Lower lobe of right lung (tissue), 2 donors: ENCODE measurements around the gene PCSK6. TPM values are rescaled to one million over a fixed set of nuclear protein-coding genes. Genes with fewer than 3 reads are reported as not detected.
"Not testable (repeated sequence)": the region's sequence is repeated elsewhere in the genome, so short reads cannot be mapped to it uniquely, and the experiment has no call there.

Experiments
- ATAC-seq, 2 donors: fragments of 200-7000 bp; cut with Tn5 transposase; one replicate each; pipeline ENCODE4 v1.9.1; 2020 to 2022; ENCODE audit warnings: mild to moderate bottlenecking in 2 of 2, moderate library complexity in 2 of 2
- DNase-seq: peaks from one replicate; pipeline ENCODE4 v3.0.0-alpha.2; 2020
- H3K27ac ChIP-seq: fragments of 200-600 bp; one replicate; pipeline ENCODE4 v1.8.0; 2022
- H3K27me3 ChIP-seq: fragments of 200-600 bp; one replicate; pipeline ENCODE4 v1.8.0; 2022; ENCODE audit warnings: low read depth
- H3K36me3 ChIP-seq: fragments of 200-600 bp; one replicate; pipeline ENCODE4 v1.8.0; 2022; ENCODE audit warnings: mild to moderate bottlenecking
- H3K4me1 ChIP-seq: fragments of 200-600 bp; one replicate; pipeline ENCODE4 v1.8.0; 2022
- H3K4me3 ChIP-seq: fragments of 200-600 bp; one replicate; pipeline ENCODE4 v1.8.0; 2022; ENCODE audit warnings: mild to moderate bottlenecking
- H3K9me3 ChIP-seq: fragments of 200-600 bp; one replicate; pipeline ENCODE4 v1.8.0; 2022
- intact Hi-C: fragments of 100-400 bp; cut with DNase I; formaldehyde crosslinking; loops from one replicate; pipeline ENCODE4 v1.11.0; 2022
- total RNA-seq: library from RNA; stranded (reverse); fragmentation: NEBNext Ultra II Directional; extraction: Animal tissue kit (Norgen Biotek cat#: 25700); gene quantifications from one replicate; pipeline ENCODE4 v1.2.1, GENCODE V29; 2021
- TF ChIP-seq, protein P1 (sequence below): fragments of 200-600 bp; IDR thresholded peaks from one replicate; pipeline ENCODE4 v1.8.0; 2022; ENCODE audit warnings: antibody characterized with exemption, mild to moderate bottlenecking
- donor health status: DM: no; HTN: yes; CAD: no; lungs with severe emphysema.

PCSK6 gene
- total RNA-seq, 1 donor from 2014 or later = 12.3 TPM

DNA sequence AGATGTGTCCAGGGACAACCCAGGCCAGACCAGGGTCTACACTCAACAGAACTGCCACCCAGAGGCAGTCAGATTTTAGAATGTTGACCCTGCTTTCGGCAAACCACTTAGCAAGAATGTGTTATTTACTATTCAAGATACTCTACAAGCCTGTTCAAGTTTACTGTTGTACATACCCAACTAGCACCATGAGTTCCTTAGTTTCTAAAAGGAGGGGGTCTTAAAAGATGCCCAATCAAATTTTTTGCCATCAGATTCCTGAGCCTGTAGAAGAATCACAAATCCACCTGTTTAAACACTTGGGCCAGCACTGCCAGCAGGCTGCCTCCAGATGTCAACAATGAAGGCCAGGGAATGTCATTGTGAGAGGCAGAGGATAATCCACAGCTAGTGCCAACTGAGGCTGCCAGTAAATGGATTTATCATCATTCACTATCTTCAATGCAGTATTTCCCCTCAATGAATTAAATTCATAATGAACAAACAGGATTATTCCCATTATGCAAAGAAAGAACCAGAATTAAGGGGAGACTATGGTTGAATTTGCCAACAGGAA is 150.9 kb downstream of the PCSK6 start:
- no peaks in the 10 kb centered on the region for H3K27me3 ChIP-seq
- H3K36me3 ChIP-seq = no peaks in the 10 kb centered on the region
- intact Hi-C loops = no loop called here
- H3K27ac ChIP-seq = no peak overlapping the region
- peaks cover 4% of the 10 kb centered on the region for H3K9me3 ChIP-seq
- no peaks in the 10 kb centered on the region for H3K4me1 ChIP-seq
- no peak overlapping the region for H3K4me3 ChIP-seq
- DNase-seq (no peak), ATAC-seq (no peak)
- TF ChIP-seq, protein P1, sequence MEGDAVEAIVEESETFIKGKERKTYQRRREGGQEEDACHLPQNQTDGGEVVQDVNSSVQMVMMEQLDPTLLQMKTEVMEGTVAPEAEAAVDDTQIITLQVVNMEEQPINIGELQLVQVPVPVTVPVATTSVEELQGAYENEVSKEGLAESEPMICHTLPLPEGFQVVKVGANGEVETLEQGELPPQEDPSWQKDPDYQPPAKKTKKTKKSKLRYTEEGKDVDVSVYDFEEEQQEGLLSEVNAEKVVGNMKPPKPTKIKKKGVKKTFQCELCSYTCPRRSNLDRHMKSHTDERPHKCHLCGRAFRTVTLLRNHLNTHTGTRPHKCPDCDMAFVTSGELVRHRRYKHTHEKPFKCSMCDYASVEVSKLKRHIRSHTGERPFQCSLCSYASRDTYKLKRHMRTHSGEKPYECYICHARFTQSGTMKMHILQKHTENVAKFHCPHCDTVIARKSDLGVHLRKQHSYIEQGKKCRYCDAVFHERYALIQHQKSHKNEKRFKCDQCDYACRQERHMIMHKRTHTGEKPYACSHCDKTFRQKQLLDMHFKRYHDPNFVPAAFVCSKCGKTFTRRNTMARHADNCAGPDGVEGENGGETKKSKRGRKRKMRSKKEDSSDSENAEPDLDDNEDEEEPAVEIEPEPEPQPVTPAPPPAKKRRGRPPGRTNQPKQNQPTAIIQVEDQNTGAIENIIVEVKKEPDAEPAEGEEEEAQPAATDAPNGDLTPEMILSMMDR = no peak

DNA sequence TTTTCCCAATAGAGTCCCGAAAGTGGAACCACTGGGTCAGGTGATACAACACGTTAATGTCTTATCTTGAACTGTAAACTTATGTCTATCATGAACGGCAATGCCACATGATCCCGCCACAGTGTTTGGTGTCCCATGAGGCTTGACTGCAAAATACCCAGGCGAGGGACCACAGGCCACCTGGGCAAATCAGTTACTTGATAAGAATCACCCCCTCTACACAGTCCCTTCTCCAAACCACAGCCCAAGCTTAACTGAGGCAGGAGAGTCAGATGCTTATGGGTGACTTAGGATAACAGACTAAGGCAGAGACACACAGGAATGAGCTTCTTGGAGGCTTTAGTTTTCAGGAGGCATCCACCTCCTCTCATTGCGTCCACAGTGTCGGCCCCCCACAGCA is 151.5 kb downstream of the PCSK6 start:
- TF ChIP-seq, protein P1 = no peak
- H3K9me3 ChIP-seq = peaks cover 4% of the 10 kb centered on the region
- no peak overlapping the region for H3K27ac ChIP-seq
- no peaks in the 10 kb centered on the region for H3K36me3 ChIP-seq
- intact Hi-C loops = no loop called here
- DNase-seq (no peak), ATAC-seq (no peak)
- no peak overlapping the region for H3K4me3 ChIP-seq
- no peaks in the 10 kb centered on the region for H3K4me1 ChIP-seq
- H3K27me3 ChIP-seq = no peaks in the 10 kb centered on the region

DNA sequence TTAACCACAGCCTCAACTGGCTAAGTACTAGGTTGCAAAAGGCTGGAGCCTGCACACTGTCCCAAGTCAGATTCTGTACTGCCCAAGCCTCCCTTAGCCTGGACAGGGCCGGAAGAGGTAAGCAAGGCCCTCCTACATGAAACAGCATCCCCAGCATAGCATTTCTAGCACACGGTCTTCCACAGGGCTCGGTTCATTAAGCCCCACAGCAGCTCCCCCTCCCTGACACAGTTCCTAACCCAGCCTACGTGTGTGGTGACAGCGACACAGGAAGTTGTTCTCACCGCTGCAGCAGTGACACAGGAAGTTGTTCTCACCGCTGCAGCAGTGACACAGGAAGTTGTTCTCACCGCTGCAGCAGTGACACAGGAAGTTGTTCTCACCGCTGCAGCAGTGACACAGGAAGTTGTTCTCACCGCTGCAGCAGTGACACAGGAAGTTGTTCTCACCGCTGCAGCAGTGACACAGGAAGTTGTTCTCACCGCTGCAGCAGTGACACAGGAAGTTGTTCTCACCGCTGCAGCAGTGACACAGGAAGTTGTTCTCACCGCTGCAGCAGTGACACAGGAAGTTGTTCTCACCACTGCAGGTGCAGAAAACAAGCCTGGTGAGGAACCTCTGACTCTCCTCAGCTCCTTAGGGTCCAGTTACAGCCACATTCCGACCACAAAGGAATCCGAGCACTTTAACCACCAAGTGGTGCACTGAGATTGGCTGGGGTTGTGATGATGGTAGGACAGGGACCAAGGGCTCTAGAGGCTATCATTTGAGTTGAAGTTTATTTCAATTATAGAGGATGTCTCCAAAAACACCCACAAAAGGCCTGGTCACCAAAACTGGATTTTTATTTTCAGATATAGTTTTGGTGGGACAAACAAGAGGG is 155.4 kb downstream of the PCSK6 start:
- H3K9me3 ChIP-seq, H3K36me3 ChIP-seq, H3K4me1 ChIP-seq, H3K27me3 ChIP-seq, DNase-seq, H3K4me3 ChIP-seq, intact Hi-C loops: not testable (repeated sequence)
- peak in 1 of 2 donors; percentile 29 for ATAC-seq
- peak overlapping the region; percentile 58 for H3K27ac ChIP-seq

DNA sequence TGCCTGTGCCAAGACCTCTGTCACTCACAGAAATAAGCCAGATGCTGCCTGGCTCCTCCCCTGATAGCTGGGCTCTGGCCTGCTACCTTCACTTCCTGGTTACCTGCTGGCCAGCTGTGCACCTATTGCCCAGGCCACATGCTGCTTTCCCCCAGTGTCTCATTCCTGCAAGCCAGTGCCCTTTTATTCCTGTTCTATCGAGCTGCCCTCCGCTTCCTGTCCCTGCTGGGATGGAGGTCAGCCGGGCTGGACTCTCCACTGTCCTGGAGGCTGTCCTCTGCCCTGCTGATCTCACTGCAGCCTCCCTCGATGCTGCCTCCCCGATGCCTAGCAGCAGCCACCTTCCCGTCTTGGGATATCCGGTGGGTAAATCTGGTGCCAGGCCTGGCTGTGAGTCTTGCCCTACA is 157.4 kb downstream of the PCSK6 start:
- Histone ChIP-seq H3K27me3 (no peaks in the 10 kb centered on the region), H3K4me1 (no peaks in the 10 kb centered on the region), H3K36me3 (no peaks in the 10 kb centered on the region), H3K4me3 (no peak overlapping the region), H3K9me3 (peaks cover 4% of the 10 kb centered on the region), H3K27ac (no peak overlapping the region)
- intact Hi-C loops = no loop called here
- DNase-seq (no peak), ATAC-seq (no peak)
- TF ChIP-seq, protein P1 = no peak

DNA sequence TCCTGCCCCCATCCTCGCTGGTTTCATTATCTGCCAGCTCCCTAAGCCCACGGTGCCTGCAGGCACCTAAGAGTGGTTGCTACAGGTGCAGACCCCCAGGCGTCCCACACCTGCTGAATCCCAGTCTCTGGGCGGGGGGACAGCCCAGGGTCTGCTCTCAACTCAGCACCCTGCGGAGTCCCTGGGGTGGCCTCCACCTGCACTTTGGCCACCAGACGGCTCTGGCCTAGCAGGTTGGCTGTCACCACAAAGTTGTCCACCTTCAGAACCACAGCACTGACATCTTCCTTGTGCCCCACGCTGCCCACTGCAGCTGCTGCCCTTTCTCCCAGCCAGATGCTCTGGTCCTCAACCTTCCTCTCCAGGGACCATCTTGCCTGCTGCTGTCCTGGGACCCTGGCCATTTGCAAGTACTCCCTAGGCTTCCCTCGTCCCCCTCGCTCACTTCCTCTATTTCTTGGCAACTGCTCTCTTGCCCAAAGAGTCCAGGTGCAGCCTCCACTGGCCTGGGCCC is 159.6 kb downstream of the PCSK6 start:
- TF ChIP-seq, protein P1 = no peak
- Histone ChIP-seq H3K4me3 (no peak overlapping the region), H3K9me3 (peaks cover 4% of the 10 kb centered on the region), H3K27ac (no peak overlapping the region), H3K4me1 (no peaks in the 10 kb centered on the region), H3K27me3 (no peaks in the 10 kb centered on the region), H3K36me3 (no peaks in the 10 kb centered on the region)
- ATAC-seq (no peak), DNase-seq (no peak)
- intact Hi-C loops = no loop called here

DNA sequence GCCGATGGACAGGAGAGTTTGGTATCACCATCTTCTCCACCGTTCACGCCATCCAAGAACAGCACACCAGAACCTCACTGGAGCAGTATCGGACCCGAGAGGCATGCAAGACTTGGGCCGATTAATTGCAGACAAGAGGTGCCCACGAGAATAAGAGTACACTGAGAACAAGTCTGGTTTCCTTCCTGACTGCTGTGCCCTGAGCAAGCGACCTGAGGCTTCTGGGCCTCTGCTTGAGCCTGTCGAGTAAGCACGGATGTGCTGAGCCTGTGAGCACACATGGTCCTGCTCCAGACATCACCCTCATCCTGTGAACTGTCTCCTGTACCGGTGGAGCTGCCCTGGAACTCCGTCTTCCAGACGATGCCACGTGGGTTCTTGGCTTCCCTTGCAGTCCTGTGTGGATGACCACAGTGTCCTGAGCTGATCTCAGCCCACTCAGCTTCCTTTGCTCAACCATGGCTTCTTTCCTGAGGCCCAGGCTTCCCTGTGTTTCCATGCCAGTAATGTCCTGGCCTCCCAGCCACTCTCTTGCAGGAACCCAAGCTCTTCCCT is 160.1 kb downstream of the PCSK6 start:
- no peak overlapping the region for H3K4me3 ChIP-seq
- H3K36me3 ChIP-seq = no peaks in the 10 kb centered on the region
- H3K9me3 ChIP-seq = peaks cover 1% of the 10 kb centered on the region
- H3K4me1 ChIP-seq = no peaks in the 10 kb centered on the region
- no peak for DNase-seq
- TF ChIP-seq, protein P1 = no peak
- H3K27ac ChIP-seq = no peak overlapping the region
- no peak for ATAC-seq
- intact Hi-C loops = no loop called here
- no peaks in the 10 kb centered on the region for H3K27me3 ChIP-seq
